Fibroblast of lung (primary cell): ENCODE data around the gene TTLL6. TPM values are rescaled to one million over a fixed set of nuclear protein-coding genes. Genes with fewer than 3 reads are reported as not detected.
"Not testable (repeated sequence)": the region's sequence is repeated elsewhere in the genome, so short reads cannot be mapped to it uniquely, and the experiment has no call there.

Experiments
- DNase-seq, 2 donors: peaks; one replicate each; pipeline versions ENCODE4 v3.0.0 to v3.0.0-alpha.2; 2010; ENCODE audit warnings: low read depth in 2 of 2
- H2AFZ ChIP-seq: 2 replicates; pipeline ENCODE4 v1.5.1; 2012; ENCODE audit warnings: low read length, control low read depth, inconsistent platforms
- H3K27ac ChIP-seq: 2 replicates; pipeline ENCODE4 v1.5.1; 2011; ENCODE audit warnings: low read length, control low read depth; ENCODE audit not compliant: insufficient read depth
- H3K27me3 ChIP-seq: 2 replicates; pipeline ENCODE4 v1.5.1; 2011; ENCODE audit warnings: mild to moderate bottlenecking, low read length; ENCODE audit not compliant: control insufficient read depth, insufficient read depth
- H3K36me3 ChIP-seq: 2 replicates; pipeline ENCODE4 v1.5.1; 2011; ENCODE audit warnings: low read length; ENCODE audit not compliant: control insufficient read depth, insufficient read depth
- H3K4me1 ChIP-seq: 2 replicates; pipeline ENCODE4 v1.5.1; 2011; ENCODE audit warnings: low read length; ENCODE audit not compliant: control insufficient read depth, insufficient read depth; ENCODE audit errors: extremely low read depth
- H3K4me2 ChIP-seq: 2 replicates; pipeline ENCODE4 v1.5.1; 2011; ENCODE audit warnings: low read length, control low read depth; ENCODE audit not compliant: insufficient read depth; ENCODE audit errors: extremely low read depth
- H3K4me3 ChIP-seq, 4 experiments: fragments of 200-600 bp in 1 of 4; sonication (generic) in 1 of 4; replicated peaks in 1 of 4; 2 replicates each; pipeline ENCODE4 v1.5.1; 2011 to 2016; ENCODE audit warnings: low read length in 4 of 4, low read depth in 3 of 4, mild to moderate bottlenecking in 3 of 4, control low read depth in 2 of 4, inconsistent platforms in 1 of 4, mixed read lengths in 1 of 4; ENCODE audit not compliant: insufficient read depth in 1 of 4; ENCODE audit errors: control extremely low read depth in 1 of 4
- H3K79me2 ChIP-seq: 2 replicates; pipeline ENCODE4 v1.5.1; 2012; ENCODE audit warnings: mild to moderate bottlenecking, low read length, inconsistent platforms; ENCODE audit not compliant: control insufficient read depth, insufficient read depth
- H3K9ac ChIP-seq: 2 replicates; pipeline ENCODE4 v1.5.1; 2011; ENCODE audit warnings: mild to moderate bottlenecking, low read length, control low read depth; ENCODE audit not compliant: insufficient read depth
- H3K9me3 ChIP-seq: 2 replicates; pipeline ENCODE4 v1.5.1; 2012; ENCODE audit warnings: low read depth, low read length; ENCODE audit not compliant: control insufficient read depth, insufficient read depth
- H4K20me1 ChIP-seq: 2 replicates; pipeline ENCODE4 v1.5.1; 2011; ENCODE audit warnings: low read length; ENCODE audit not compliant: control insufficient read depth, insufficient read depth; ENCODE audit errors: extremely low read depth
- EZH2 ChIP-seq: IDR thresholded peaks from 2 replicates; pipeline ENCODE4 v1.5.1; 2012; ENCODE audit warnings: low read length, control low read depth, mild to moderate bottlenecking; ENCODE audit errors: missing control alignments
- polyA plus RNA-seq, 2 donors: library from polyadenylated mRNA; depleted of rRNA in 1 of 2; stranded (reverse) in 1 of 2; unstranded in 1 of 2; fragments of >200 nt; gene quantifications; 2 replicates each; pipeline ENCODE4 v1.2.1, GENCODE V29; 2011 to 2012; ENCODE audit warnings: missing spikeins in 1 of 2
- total RNA-seq: library from RNA; depleted of rRNA; stranded (reverse); fragments of >200 nt; gene quantifications from 2 replicates; pipeline ENCODE4 v1.2.1, GENCODE V29; 2014
- TF ChIP-seq, protein P1 (sequence below), 2 donors: IDR thresholded peaks in 1 of 2; conservative IDR thresholded peaks in 1 of 2; 1 replicate in 1 of 2; 2 replicates in 1 of 2; pipeline ENCODE4 v1.5.1; 2011 to 2012; ENCODE audit warnings: low read length in 2 of 2, control low read depth in 1 of 2, inconsistent platforms in 1 of 2, low read depth in 1 of 2, mild to moderate bottlenecking in 1 of 2

The TTLL6 gene
- total and polyA plus RNA-seq, 2 donors (not counting 1 experiment from before 2014, with no cell fraction given) = 0.17 TPM; not detected in 1

DNA sequence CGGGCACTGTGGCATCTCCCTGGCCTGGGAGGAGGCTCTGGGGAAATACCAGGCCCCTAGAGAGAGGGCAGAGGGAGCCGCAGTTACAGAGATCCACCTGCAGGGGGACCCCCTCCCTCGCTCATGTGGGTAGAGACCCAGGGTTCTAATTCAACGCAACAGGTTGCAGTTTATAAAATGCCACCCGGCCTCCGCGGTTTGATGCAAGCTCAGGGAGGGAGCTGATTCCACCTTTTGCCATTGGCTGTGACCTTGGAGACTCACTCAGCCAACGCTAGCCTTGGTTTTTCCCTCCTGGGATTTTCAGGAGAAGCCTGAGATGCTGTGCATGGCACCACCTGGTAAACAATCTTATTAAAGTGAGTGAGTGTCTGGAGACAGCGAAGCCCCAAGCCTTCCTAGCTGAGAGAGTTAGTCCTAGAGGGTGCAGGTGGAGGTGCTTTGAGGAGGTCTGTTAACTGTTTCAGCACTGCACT is 12.1 kb downstream of the TTLL6 start:
- Histone ChIP-seq H3K79me2 (no peaks in the 10 kb centered on the region), H3K9me3 (no peaks in the 10 kb centered on the region), H4K20me1 (no peaks in the 10 kb centered on the region), H3K36me3 (no peaks in the 10 kb centered on the region), H3K4me2 (peak overlapping the region; percentile 41), H3K27ac (no peak overlapping the region), H3K27me3 (peaks cover 5% of the 10 kb centered on the region), H3K4me3 (no peak overlapping the region), H3K4me1 (no peaks in the 10 kb centered on the region), H3K9ac (no peak overlapping the region), H2AFZ (no peak overlapping the region)
- TF ChIP-seq, protein P1, sequence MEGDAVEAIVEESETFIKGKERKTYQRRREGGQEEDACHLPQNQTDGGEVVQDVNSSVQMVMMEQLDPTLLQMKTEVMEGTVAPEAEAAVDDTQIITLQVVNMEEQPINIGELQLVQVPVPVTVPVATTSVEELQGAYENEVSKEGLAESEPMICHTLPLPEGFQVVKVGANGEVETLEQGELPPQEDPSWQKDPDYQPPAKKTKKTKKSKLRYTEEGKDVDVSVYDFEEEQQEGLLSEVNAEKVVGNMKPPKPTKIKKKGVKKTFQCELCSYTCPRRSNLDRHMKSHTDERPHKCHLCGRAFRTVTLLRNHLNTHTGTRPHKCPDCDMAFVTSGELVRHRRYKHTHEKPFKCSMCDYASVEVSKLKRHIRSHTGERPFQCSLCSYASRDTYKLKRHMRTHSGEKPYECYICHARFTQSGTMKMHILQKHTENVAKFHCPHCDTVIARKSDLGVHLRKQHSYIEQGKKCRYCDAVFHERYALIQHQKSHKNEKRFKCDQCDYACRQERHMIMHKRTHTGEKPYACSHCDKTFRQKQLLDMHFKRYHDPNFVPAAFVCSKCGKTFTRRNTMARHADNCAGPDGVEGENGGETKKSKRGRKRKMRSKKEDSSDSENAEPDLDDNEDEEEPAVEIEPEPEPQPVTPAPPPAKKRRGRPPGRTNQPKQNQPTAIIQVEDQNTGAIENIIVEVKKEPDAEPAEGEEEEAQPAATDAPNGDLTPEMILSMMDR (conservative IDR thresholded peaks at IDR 0.05 in 1 of 2, IDR thresholded peaks at IDR 0.05 in 1 of 2; ENCODE audit: low read depth in 1 of 2, low read length in 2 of 2) = peak; percentile 95 to 96
- no peak for TF ChIP-seq EZH2
- DNase-seq = peak; percentile 14 to 52

DNA sequence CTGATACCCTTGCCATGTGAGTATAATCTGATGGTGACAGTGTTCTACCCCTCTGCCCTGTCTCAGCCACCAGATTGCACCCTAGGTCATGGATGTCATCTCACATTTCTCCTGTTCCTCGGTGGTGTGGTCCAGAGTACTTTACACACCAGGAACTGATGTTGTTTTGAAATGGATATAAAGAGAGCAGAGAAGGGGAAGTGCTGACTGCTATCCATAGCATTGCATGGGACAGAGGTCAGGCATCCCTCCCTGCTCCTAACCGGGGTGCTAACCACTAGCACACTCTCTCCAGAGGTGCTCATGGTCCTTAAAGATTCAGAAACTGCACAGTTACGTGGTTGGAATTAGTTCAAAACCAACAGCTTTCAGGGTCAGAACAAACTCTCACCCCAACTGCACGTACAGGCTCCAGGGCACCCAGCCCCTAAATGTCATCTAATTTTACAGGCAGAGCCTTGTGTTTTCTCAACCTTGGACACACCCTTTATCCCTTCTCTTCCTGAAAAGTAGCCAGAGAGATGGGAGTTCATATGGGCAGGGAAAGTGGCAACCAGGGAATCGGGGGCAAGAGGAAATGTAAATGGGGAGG is 16.3 kb downstream of the TTLL6 start:
- H3K79me2 ChIP-seq = no peaks in the 10 kb centered on the region
- TF ChIP-seq EZH2 = no peak
- TF ChIP-seq, protein P1 (conservative IDR thresholded peaks at IDR 0.05 in 1 of 2, IDR thresholded peaks at IDR 0.05 in 1 of 2; ENCODE audit: low read depth in 1 of 2, low read length in 2 of 2) = no peak
- no peak overlapping the region for H3K27ac ChIP-seq
- no peak overlapping the region for H3K9ac ChIP-seq
- DNase-seq = no peak
- no peak overlapping the region for H3K4me3 ChIP-seq
- H3K4me1 ChIP-seq = no peaks in the 10 kb centered on the region
- H2AFZ ChIP-seq = no peak overlapping the region
- H3K36me3 ChIP-seq = no peaks in the 10 kb centered on the region
- H3K27me3 ChIP-seq = no peaks in the 10 kb centered on the region
- H4K20me1 ChIP-seq = no peaks in the 10 kb centered on the region
- H3K9me3 ChIP-seq = no peaks in the 10 kb centered on the region
- no peak overlapping the region for H3K4me2 ChIP-seq

DNA sequence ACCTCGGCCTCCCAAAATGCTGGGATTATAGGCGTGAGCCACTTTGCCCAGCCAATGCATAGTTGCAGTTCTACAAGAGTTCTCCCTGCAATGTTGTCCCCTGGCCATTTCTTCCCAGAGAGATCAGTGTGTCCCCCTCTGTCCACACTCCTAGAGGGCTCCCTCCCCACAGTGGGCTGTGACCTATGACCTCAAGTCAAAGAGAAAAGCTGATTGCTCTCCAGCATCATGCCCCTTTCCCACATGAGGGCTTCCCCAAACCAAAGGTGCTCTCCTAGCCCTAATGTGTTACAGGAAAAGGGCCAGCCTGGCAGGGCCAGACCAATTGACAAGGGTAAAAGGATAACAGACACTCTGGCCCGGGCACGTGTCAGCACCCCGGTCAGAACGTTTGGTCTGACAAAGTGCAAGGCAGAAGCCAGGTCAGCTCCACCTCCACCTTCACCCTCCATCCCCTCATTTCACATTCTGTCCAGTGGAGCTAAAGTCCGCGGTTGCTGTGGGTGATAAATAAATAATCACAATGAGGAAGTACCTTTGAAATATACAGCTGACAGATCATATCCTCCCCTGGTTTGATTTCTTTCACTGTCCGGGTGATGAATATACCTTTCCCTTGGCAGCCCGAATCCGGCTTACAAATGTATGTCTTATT is 17.8 kb downstream of the TTLL6 start:
- Histone ChIP-seq H3K27me3 (no peaks in the 10 kb centered on the region), H3K27ac (no peak overlapping the region), H3K9ac (no peak overlapping the region), H3K9me3 (no peaks in the 10 kb centered on the region), H3K4me3 (no peak overlapping the region), H3K36me3 (no peaks in the 10 kb centered on the region), H3K4me2 (no peak overlapping the region), H3K4me1 (no peaks in the 10 kb centered on the region), H3K79me2 (no peaks in the 10 kb centered on the region), H2AFZ (no peak overlapping the region), H4K20me1 (no peaks in the 10 kb centered on the region)
- DNase-seq = no peak
- TF ChIP-seq, protein P1 (conservative IDR thresholded peaks at IDR 0.05 in 1 of 2, IDR thresholded peaks at IDR 0.05 in 1 of 2; ENCODE audit: low read depth in 1 of 2, low read length in 2 of 2) = no peak
- no peak for TF ChIP-seq EZH2

DNA sequence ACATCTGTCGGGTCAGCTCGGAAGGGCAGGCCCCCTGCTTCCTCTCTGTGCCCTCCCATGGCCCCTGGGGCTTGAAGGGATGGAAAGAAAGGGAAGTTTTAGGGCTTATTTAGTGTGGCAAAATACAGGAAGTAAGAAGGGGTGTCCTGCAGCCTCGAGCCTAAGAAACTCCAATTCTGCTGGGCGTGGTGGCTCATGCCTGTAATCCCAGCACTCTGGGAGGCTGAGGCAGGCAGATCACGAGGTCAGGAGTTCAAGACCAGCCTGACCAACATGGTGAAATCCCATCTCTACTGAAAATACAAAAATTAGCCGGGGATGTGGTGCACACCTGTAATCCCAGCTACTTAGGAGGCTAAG is 20.9 kb downstream of the TTLL6 start:
- H3K27me3 ChIP-seq, H3K9me3 ChIP-seq, H4K20me1 ChIP-seq, H3K27ac ChIP-seq, H3K4me2 ChIP-seq, H3K79me2 ChIP-seq, DNase-seq, H3K9ac ChIP-seq, H3K36me3 ChIP-seq, H2AFZ ChIP-seq, H3K4me3 ChIP-seq, H3K4me1 ChIP-seq: not testable (repeated sequence)
